ENCODE measurements around the gene SLC9A7. TPM values are rescaled to one million over a fixed set of nuclear protein-coding genes. Genes with fewer than 3 reads are reported as not detected.

The SLC9A7 gene
- total RNA-seq (2014; rRNA removed) (73.7 and 74.3 TPM in 2 replicates), Bru-seq, nascent RNA (percentile 89 among the genes with signal in this experiment), BruChase-seq, experiment 1, labeled RNA remaining after a 6-hour chase (percentile 84 among the genes with signal in this experiment), BruChase-seq, experiment 2, labeled RNA remaining after a 2-hour chase (percentile 87 among the genes with signal in this experiment)
- long read RNA-seq, full-length matches to known transcripts, result 29 of 145 reads
- long read RNA-seq, partial matches to known transcripts, result 7 of 145 reads
- long read RNA-seq, other reads (novel, unspliced or antisense), result 109 of 145 reads

- no peaks in the 10 kb centered on the region for H3F3A ChIP-seq (ENCODE audit: low read length, unreplicated experiment)
- intact Hi-C loops (cut with micrococcal nuclease), result loop anchor here (1.0 to 10.0 kb wide), 6 partner anchors 33 to 184 kb away; partner anchors contain the start of gene CHST7
- H3K79me2 ChIP-seq (ENCODE audit: low read length), result peaks cover 47% of the 10 kb centered on the region
- no TSS peak for BruUV-seq (replicated peaks)
- H2AFZ ChIP-seq (ENCODE audit: low read length), result peak within 1 kb of the TSS; percentile 80
- TF ChIP-seq CTCF (conservative IDR thresholded peaks at IDR 0.05; ENCODE audit: low read depth, low read length), result peak; percentile 80
- TF ChIP-seq EZH2 (IDR thresholded peaks at IDR 0.05; ENCODE audit: low read length, unreplicated experiment), result no peak
- no peak for TF ChIP-seq EZH2phosphoT487 (IDR thresholded peaks at IDR 0.05; ENCODE audit: borderline replicate concordance, low read length)
- peak within 1 kb of the TSS; percentile 68 for H3K27ac ChIP-seq (ENCODE audit: low read length)
- H3K4me3 ChIP-seq (ENCODE audit: low read length), result peak within 1 kb of the TSS; percentile 98
- H3K9ac ChIP-seq (ENCODE audit: low read length), result peak within 1 kb of the TSS; percentile 91
- H3K4me1 ChIP-seq (ENCODE audit: insufficient read depth, low read length), result peaks cover 32% of the 10 kb centered on the region
- H3K9me2 ChIP-seq (replicated peaks; ENCODE audit: low read length), result no peaks in the 10 kb centered on the region
- DNase-seq (peak; percentile 84), ATAC-seq (peak; percentile 81)
- no peaks in the 10 kb centered on the region for H3K27me3 ChIP-seq (ENCODE audit: low read length)
- H3K4me2 ChIP-seq (ENCODE audit: low read length), result peak within 1 kb of the TSS; percentile 96
- CTCF ChIA-PET, result interaction anchor here (0.6 to 0.8 kb wide), 4 partner anchors 33 to 144 kb away, joined by 3 to 6 read pairs (median 4); no protein-coding TSS in a partner anchor
- no peaks in the 10 kb centered on the region for H3K36me3 ChIP-seq (ENCODE audit: low read depth, low read length)
- H4K20me1 ChIP-seq (ENCODE audit: low read length), result peaks cover 17% of the 10 kb centered on the region
- no peaks in the 10 kb centered on the region for H3K9me3 ChIP-seq (ENCODE audit: low read length)
- POLR2A ChIA-PET (ENCODE audit: unreplicated experiment), result interaction anchor here (0.6 kb wide), 1 partner anchor 32 kb away, joined by 3 read pairs; no protein-coding TSS in a partner anchor
These were observed at the start of gene SLC9A7 for GRCh38 chrX:46758956-46759644. TSS of gene SLC9A7 (minus strand) at chrX:46759118. CDS start at chrX:46759029, 89 bp downstream.

GRCh38 chrX:46805270-46805669 is 46.4 kb upstream of the SLC9A7 start:
- no peaks in the 10 kb centered on the region for H3K79me2 ChIP-seq (ENCODE audit: low read length)
- H3K27me3 ChIP-seq (ENCODE audit: low read length), result no peaks in the 10 kb centered on the region
- ChIA-PET POLR2A (ENCODE audit: unreplicated experiment) (no interaction called here), CTCF (no interaction called here)
- no peak overlapping the region for H3K27ac ChIP-seq (ENCODE audit: low read length)
- no peak overlapping the region for H2AFZ ChIP-seq (ENCODE audit: low read length)
- no peak for DNase-seq
- no peak for ATAC-seq
- H3K4me1 ChIP-seq (ENCODE audit: insufficient read depth, low read length), result no peaks in the 10 kb centered on the region
- no peaks in the 10 kb centered on the region for H3K9me3 ChIP-seq (ENCODE audit: low read length)
- no peak overlapping the region for H3K9ac ChIP-seq (ENCODE audit: low read length)
- H3K4me3 ChIP-seq (ENCODE audit: low read length), result no peak overlapping the region
- BruUV-seq (replicated peaks), result no TSS peak
- H3K9me2 ChIP-seq (replicated peaks; ENCODE audit: low read length), result no peaks in the 10 kb centered on the region
- no peaks in the 10 kb centered on the region for H3F3A ChIP-seq (ENCODE audit: low read length, unreplicated experiment)
- H4K20me1 ChIP-seq (ENCODE audit: low read length), result no peaks in the 10 kb centered on the region
- no peaks in the 10 kb centered on the region for H3K36me3 ChIP-seq (ENCODE audit: low read depth, low read length)
- no peak overlapping the region for H3K4me2 ChIP-seq (ENCODE audit: low read length)
- TF ChIP-seq CTCF (conservative IDR thresholded peaks at IDR 0.05; ENCODE audit: low read depth, low read length) (no peak), EZH2 (IDR thresholded peaks at IDR 0.05; ENCODE audit: low read length, unreplicated experiment) (no peak), EZH2phosphoT487 (IDR thresholded peaks at IDR 0.05; ENCODE audit: borderline replicate concordance, low read length) (no peak)
- intact Hi-C loops (cut with micrococcal nuclease), result no loop called here

Measured in PC-3 (cell line).